Fibroblast of villous mesenchyme (primary cell): ENCODE results near the gene USP13. TPM values are rescaled to one million over a fixed set of nuclear protein-coding genes. Genes with fewer than 3 reads are reported as not detected.

Experiments used
- DNase-seq: peaks from one replicate; pipeline ENCODE4 v3.0.0-alpha.2; 2010; ENCODE audit warnings: low read depth
- H3K4me3 ChIP-seq: 2 replicates; pipeline ENCODE4 v1.5.1; 2011; ENCODE audit warnings: low read depth, mild to moderate bottlenecking, low read length
- total RNA-seq: library from RNA; depleted of rRNA; stranded (reverse); fragments of >200 nt; gene quantifications from 2 replicates; pipeline ENCODE4 v1.2.3, GENCODE V29; 2012
- TF ChIP-seq, protein P1 (sequence below): IDR thresholded peaks from 2 replicates; pipeline ENCODE4 v1.5.1; 2012; ENCODE audit warnings: low read depth, mild to moderate bottlenecking, low read length; ENCODE audit not compliant: insufficient read depth

Gene USP13
- total RNA-seq, 1 donor: 7.8 TPM

DNA sequence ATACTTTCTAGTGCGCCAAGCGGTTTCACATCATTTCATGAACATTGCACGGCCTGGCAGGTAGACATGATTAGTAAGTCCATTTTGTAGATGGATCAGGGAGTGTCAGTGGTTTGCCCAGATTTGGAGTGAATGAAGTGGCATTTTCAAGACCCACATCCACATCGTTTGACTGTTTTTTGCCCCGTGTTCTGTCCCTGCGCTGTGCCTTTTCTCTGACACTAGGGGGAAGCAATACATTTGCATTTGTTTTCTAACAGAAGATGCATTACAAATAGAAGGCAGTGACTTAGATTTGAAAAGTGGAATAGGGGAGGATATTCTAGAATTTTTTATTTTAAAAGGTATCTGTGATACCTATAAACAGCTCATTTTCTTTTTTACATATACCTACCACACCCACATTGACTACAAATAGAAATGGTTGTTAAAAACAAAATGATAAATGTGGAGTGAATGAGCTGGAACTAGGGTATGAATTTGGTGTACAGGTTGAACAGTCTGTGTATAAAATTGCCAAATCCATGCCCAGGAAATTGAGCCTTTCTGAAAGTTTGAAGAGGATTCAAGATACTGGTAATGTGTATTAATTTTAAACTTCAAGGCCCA, 98.0 kb downstream of the USP13 start:
- TF ChIP-seq, protein P1, sequence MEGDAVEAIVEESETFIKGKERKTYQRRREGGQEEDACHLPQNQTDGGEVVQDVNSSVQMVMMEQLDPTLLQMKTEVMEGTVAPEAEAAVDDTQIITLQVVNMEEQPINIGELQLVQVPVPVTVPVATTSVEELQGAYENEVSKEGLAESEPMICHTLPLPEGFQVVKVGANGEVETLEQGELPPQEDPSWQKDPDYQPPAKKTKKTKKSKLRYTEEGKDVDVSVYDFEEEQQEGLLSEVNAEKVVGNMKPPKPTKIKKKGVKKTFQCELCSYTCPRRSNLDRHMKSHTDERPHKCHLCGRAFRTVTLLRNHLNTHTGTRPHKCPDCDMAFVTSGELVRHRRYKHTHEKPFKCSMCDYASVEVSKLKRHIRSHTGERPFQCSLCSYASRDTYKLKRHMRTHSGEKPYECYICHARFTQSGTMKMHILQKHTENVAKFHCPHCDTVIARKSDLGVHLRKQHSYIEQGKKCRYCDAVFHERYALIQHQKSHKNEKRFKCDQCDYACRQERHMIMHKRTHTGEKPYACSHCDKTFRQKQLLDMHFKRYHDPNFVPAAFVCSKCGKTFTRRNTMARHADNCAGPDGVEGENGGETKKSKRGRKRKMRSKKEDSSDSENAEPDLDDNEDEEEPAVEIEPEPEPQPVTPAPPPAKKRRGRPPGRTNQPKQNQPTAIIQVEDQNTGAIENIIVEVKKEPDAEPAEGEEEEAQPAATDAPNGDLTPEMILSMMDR: peak; percentile 77
- DNase-seq: peak; percentile 32
- no peak overlapping the region for H3K4me3 ChIP-seq

DNA sequence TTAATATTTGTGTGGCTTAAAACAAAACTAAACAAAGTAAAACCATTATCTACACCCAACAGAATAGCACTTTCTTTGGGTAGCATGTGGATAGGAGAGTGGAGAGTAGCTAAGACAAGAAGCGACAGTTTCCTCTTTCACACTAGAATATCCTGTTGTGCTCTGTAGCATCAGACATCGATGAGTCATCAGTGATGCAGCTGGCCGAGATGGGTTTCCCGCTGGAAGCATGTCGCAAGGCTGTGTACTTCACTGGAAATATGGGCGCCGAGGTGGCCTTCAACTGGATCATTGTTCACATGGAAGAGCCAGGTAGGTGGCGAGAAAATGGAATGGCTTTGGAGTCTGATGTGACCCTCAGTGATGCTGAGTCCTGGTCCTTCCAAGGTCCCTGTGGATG, 108.1 kb downstream of the USP13 start:
- no peak overlapping the region for H3K4me3 ChIP-seq
- peak; percentile 80 for DNase-seq
- TF ChIP-seq, protein P1: no peak

DNA sequence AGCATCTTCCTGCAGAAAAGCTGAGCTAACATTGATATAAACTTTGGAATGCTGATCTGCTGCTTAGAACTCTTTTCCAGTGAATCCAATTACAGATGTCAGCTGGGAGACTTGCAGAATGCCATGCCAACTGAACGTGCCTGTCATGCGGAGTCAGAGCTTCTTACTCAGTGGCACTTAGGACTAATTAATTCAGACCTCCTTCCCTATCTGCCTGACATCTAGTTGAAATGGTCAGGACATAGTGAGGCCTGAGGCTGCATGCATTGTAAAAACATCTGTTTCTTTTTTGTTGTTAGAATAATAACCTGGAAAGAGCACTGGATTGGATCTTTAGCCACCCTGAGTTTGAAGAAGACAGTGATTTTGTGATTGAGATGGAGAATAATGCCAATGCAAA, 112.6 kb downstream of the USP13 start:
- no peak overlapping the region for H3K4me3 ChIP-seq
- TF ChIP-seq, protein P1: no peak
- no peak for DNase-seq

DNA sequence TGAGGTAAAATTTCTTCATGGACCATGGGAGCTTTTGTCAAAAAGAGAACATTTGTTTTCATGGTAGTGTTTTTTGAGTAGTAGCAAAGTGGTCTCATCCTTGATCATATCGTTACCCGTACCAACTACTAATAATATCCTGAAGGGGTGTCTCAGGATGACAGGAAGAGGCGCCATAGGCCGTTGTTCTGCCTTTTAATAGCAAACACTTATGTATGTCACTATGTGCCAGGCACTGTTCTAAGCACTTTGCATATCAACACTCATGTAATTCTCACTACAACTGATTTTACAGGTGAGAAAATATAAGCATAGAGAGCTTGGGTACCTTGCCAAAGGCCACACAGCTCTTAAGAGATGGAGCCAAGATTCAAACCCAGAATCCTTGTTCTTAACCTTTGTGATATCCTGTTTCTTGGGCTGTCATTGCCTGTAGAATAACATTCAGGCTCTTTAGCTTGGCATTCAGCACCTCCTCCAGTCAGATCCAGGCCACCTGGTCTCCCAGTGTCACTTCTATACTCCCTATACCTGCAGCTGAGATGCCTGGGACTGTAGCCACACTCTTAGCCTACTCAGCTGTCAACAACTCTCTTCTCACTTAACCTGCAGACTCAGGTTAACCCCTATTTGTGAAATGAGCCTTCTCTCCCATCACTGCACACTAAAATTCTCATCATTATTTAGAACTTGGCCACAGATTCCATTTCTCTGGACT, 113.7 kb downstream of the USP13 start:
- DNase-seq: no peak
- TF ChIP-seq, protein P1: no peak
- H3K4me3 ChIP-seq: no peak overlapping the region

DNA sequence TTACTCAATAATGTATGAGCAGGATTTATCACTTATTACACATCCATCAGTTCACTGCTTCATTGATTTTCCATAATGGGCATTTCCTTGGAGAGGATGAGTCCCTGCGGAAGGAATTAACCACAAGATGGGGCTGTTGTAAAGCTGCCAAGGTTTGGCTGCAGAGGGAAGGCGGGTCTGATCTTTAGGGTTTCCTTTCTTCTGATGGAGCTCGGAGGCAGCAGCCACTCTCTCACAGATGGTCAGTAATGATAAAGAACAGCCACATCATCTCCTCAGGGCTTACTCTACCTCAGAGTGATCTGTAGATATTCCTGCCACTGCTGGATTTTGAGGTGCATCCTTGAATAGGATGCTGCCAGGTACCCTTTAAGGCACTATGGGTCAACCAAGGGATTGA, 115.2 kb downstream of the USP13 start:
- TF ChIP-seq, protein P1: peak; percentile 68
- no peak overlapping the region for H3K4me3 ChIP-seq
- peak; percentile 55 for DNase-seq

DNA sequence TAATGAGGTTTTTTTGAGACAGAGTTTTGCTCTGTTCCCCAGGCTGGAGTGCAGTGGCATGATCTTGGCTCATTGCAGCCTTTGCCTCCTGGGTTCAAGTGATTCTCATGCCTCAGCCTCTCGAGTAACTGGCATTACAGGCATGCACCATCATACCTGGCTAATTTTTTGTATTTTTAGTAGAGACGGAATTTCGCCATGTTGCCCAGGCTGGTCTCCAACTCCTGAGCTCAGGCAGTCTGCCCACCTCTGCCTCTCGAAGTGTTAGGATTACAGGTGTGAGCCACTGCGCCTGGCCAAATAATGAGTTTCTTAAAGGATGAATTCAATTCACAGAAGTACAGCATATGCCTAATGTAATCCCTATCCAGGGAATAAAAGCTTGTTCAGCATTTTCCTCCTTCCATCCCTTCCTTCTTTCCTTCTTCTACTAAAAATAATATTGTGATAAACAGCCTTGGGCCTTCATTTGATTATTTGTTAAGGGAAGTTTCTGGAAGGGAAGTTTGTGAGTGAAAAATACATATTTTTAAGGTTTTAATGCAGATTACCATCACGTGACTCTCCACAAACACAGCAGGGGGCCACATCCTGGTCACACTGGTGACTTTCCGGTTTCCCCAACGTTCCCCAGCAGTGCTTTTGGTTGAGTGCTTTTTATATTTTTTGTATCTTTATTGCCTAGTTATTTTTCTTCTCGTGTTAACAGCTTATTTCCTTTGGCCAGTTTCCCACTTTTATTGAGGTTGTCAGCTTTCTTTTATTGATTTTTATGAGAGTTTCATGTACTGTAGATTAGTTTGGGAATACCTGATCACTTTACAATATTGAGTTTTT, 116.8 kb downstream of the USP13 start:
- TF ChIP-seq, protein P1: no peak
- no peak overlapping the region for H3K4me3 ChIP-seq

More for the DNA sequence above, 116.8 kb downstream of the USP13 start:
- no peak for DNase-seq
